Measurements from ENCODE around the gene CROCC. TPM values are rescaled to one million over a fixed set of nuclear protein-coding genes. Genes with fewer than 3 reads are reported as not detected.

The CROCC gene
- total RNA-seq, 1 donor from 2014 or later: 14.4 TPM

DNA sequence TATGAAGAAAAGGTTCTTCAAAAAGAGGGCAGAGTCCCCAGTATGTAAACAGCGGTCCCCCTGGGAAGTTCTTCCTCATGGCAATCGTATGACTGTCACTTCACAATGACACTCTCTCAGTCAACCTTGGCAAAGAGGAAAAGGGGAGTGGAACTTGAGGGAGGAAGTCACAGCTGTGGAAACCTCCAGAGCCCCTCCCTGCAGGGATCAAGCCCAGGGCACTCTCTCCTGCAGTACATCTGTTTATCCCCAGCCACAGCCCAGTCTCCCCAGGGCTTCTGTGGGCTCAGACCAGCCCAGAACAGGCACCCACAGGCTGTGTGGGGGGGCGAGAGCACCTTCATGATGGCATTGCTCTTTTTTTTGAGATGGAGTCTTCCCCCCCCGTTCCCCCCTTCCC, 88.0 kb downstream of the CROCC start:
- no peak for DNase-seq (ENCODE audit: low spot score)

GRCh38 chr1:17011092-17011438, 89.3 kb downstream of the CROCC start:
- DNase-seq (ENCODE audit: low spot score): no peak

DNA sequence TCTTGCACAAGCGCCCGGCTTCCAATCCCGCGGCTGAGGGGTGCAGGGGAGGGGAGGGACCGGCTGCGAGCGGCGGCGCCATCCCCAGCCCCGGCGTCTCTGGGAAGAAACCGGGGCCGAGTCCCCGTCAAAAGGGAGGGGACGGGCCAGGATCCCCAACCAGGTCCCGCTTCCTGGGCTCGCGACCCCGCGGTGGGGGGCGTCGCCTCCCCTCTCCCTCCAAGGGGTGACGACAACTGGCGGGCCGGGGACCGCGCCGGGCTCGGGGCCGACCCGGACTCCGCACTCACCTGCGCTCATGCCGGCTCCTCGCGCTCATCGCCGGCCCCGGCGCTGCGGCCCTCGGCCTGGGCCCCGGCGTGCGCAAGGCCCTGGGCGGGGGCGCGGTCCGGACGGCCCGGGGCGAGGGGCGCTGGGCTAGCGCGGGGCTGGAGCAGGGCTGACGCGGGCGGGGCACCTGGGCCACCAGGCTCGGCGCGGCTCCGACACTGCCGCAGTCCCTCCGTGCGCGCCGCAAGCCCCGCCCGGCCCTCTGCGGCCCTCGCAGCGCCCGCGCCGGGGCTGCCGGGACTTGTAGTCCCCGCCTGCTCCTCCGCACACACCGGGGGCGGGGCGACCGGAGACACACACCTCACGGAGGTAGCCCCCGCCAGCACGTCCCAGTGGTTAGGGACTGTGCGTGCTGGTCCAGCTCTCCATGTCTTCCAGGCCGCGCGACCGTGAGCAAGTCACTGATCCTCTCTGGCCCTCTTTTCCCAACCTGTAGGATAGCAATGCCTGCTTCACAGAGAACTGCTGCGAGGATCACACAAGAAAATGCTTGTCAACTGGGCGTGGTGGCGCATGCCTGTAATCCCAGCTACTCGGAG, 89.9 kb downstream of the CROCC start, which contains the start of gene ATP13A2:
ATP13A2 (minus strand) TSS at position 490 of the 869 bp plus-strand sequence; CDS start at position 300, 190 bp downstream.
- no peak for DNase-seq (ENCODE audit: low spot score)

- no peak for DNase-seq (ENCODE audit: low spot score)
Measured at GRCh38 chr1:17012775-17013490, 91.2 kb downstream of the CROCC start.

DNA sequence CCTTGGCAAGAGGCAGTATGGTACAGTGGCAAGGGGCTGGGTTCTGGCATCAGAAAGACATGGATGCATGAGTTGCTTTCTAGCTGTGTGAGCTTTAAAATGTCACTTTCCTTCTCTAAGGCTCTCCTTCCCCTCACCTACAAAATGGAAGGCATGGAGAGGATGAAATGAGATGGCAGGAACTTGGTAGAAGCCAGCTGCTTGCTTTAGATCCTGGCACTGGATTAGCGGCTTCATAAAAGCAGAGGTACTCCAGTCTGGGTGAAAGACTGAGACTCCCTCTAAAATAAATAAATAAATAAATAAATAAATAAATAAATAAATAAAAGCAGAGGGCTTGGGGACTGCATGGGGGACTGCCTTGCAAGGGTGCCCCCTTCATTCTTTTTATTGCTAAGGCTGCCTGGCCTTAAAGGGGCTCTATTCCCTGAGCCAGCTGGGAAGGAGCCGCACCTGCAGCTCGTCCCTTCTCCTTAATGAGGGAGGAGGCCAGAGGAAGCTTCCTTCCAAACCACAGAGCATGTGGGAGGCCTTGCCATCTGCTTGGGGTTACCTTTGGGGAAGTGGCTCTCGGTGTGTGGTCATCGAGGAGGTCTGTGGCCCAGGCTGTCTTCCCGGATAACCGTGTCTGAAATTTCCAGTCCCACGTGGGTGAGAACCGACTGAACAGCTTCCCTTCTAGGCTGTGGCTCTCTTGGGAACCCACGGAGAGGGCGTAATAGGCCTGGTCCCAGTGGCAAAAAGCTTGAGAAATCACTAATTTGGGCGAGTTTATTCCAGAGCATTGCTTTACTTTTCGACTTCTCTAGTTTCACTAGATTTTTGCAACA, 92.0 kb downstream of the CROCC start:
- no peak for DNase-seq (ENCODE audit: low spot score)

GRCh38 chr1:17014671-17015567, 93.2 kb downstream of the CROCC start:
- no peak for DNase-seq (ENCODE audit: low spot score)

- no peak for DNase-seq (ENCODE audit: low spot score)
Measured at GRCh38 chr1:17016317-17016661, 94.6 kb downstream of the CROCC start.

- DNase-seq (ENCODE audit: low spot score): peak; percentile 37
Measured at GRCh38 chr1:17017435-17017834, 95.7 kb downstream of the CROCC start.

DNA sequence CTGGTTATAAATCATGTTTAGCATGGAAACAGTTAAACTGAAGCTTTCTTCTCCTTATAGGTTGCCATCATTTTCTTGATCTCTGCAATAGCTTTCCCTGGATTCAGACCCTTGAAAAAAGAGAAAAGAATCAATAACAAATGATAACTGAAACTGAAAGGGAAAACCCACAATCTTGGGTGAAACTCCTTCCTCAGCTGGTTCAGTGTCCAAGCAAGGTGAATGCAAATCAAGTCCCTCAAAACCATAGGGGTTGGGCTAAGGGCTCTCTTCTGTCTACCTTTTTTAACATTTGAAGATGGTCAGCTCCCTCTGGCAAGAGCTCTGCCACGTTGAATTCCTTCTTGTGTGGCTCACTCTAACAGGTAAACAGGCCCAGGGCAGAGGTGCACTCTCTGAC, 97.1 kb downstream of the CROCC start:
- DNase-seq (ENCODE audit: low spot score): peak; percentile 33

GRCh38 chr1:17020502-17020901, 98.8 kb downstream of the CROCC start:
- DNase-seq (ENCODE audit: low spot score): peak; percentile 62

- DNase-seq (ENCODE audit: low spot score): peak; percentile 79
Measured at GRCh38 chr1:17021896-17022295, 100.2 kb downstream of the CROCC start.

Other genes starting within 250 kb of the CROCC start
- gene RNU1-4, start 181.4 kb upstream of the CROCC start, total RNA-seq: 6,165 TPM
- gene RNU1-2, start 26.0 kb upstream of the CROCC start, total RNA-seq: 6,165 TPM
- 25.9 TPM for gene MFAP2, start 58.7 kb downstream of the CROCC start, total RNA-seq
- 37.7 TPM for gene ATP13A2, start 90.0 kb downstream of the CROCC start, total RNA-seq
- gene SDHB, start 132.1 kb downstream of the CROCC start, total RNA-seq: 113 TPM
- gene PADI2, start 197.5 kb downstream of the CROCC start, total RNA-seq: 4.0 TPM